MCF 10A (cell line): ENCODE measurements around the gene DIO2. TPM values are rescaled to one million over a fixed set of nuclear protein-coding genes. Genes with fewer than 3 reads are reported as not detected.

Source experiments
- BruUV-seq: library from RNA; stranded (reverse); fragments of 400-500 nt; replicated peaks from 2 replicates; lab custom pipeline; 2021; lab: Mats Ljungman, UMichigan
- CTCF ChIA-PET: fragments of 300-600 bp; sonication (Branson Sonifier 250); formaldehyde crosslinking; extraction: SDS; loops from one replicate; lab custom pipeline; 2021; ENCODE audit warnings: antibody characterized with exemption, inconsistent platforms; lab: Yijun Ruan, JAX
- POLR2A ChIA-PET: fragments of 300-600, 350-650 bp; sonication (Branson Sonifier 250); formaldehyde crosslinking; extraction: SDS; loops from one replicate; lab custom pipeline; 2020; ENCODE audit warnings: antibody characterized with exemption, inconsistent platforms; lab: Yijun Ruan, JAX
- DNase-seq: peaks from one replicate; pipeline ENCODE4 v3.0.0-alpha.2; 2018; ENCODE audit not compliant: unreplicated experiment
- H3K27ac Mint-ChIP-seq: one replicate; pipeline ENCODE4 v1.8.0; 2022; ENCODE audit warnings: mild to moderate bottlenecking, low read depth, mixed read lengths; ENCODE audit not compliant: unreplicated experiment
- H3K27me3 Mint-ChIP-seq: one replicate; pipeline ENCODE4 v1.8.0; 2022; ENCODE audit warnings: mixed read lengths; ENCODE audit not compliant: insufficient read depth, unreplicated experiment
- H3K36me3 Mint-ChIP-seq: one replicate; pipeline ENCODE4 v1.8.0; 2022; ENCODE audit warnings: mild to moderate bottlenecking, moderate library complexity, mixed read lengths; ENCODE audit not compliant: insufficient read depth, unreplicated experiment
- H3K4me1 Mint-ChIP-seq: one replicate; pipeline ENCODE4 v1.8.0; 2022; ENCODE audit warnings: mixed read lengths; ENCODE audit not compliant: insufficient read depth, unreplicated experiment
- H3K4me3 Mint-ChIP-seq: one replicate; pipeline ENCODE4 v1.8.0; 2022; ENCODE audit warnings: mild to moderate bottlenecking, moderate library complexity, mixed read lengths; ENCODE audit not compliant: unreplicated experiment
- H3K9me3 Mint-ChIP-seq: one replicate; pipeline ENCODE4 v1.8.0; 2022; ENCODE audit warnings: mixed read lengths; ENCODE audit not compliant: unreplicated experiment
- CTCF ChIP-seq: fragments of 200-600 bp; IDR thresholded peaks from one replicate; pipeline ENCODE4 v1.8.0; 2022; ENCODE audit warnings: antibody characterized with exemption, mild to moderate bottlenecking; ENCODE audit not compliant: unreplicated experiment
- intact Hi-C: fragments of 100-400 bp; cut with micrococcal nuclease; formaldehyde crosslinking; loops from 2 replicates; pipeline ENCODE4 v1.14.1; 2022
- total RNA-seq: library from RNA; stranded (reverse); gene quantifications from 2 replicates; pipeline ENCODE4 v1.2.3, GENCODE V29; 2022

DIO2 gene
- total RNA-seq, 1 experiment from 2014 or later: 0.26 TPM

- BruUV-seq: no TSS peak
- H3K36me3 Mint-ChIP-seq: no peaks in the 10 kb centered on the region
- ChIA-PET CTCF (interaction anchor here (0.6 to 1.5 kb wide), 3 partner anchors 12 to 820 kb away, joined by 3 to 4 read pairs (median 3); no protein-coding TSS in a partner anchor), POLR2A (no interaction called here)
- no peaks in the 10 kb centered on the region for H3K9me3 Mint-ChIP-seq
- no peak for DNase-seq
- TF ChIP-seq CTCF: no peak
- H3K4me3 Mint-ChIP-seq: no peak overlapping the region
- peaks cover 8% of the 10 kb centered on the region for H3K4me1 Mint-ChIP-seq
- intact Hi-C loops: no loop called here
- H3K27ac Mint-ChIP-seq: no peak overlapping the region
- no peaks in the 10 kb centered on the region for H3K27me3 Mint-ChIP-seq
Measured at GRCh38 chr14:80167793-80168448, 43.4 kb downstream of the DIO2 start.

GRCh38 chr14:80164991-80165721 is 46.1 kb downstream of the DIO2 start:
- Mint-ChIP-seq H3K27ac (no peak overlapping the region), H3K27me3 (no peaks in the 10 kb centered on the region), H3K4me1 (peaks cover 8% of the 10 kb centered on the region), H3K36me3 (no peaks in the 10 kb centered on the region), H3K4me3 (no peak overlapping the region), H3K9me3 (no peaks in the 10 kb centered on the region)
- DNase-seq: no peak
- BruUV-seq: no TSS peak
- ChIA-PET CTCF (interaction anchor here (0.8 kb wide), 1 partner anchor 48 kb away, joined by 3 read pairs; no protein-coding TSS in a partner anchor), POLR2A (no interaction called here)
- intact Hi-C loops: no loop called here
- TF ChIP-seq CTCF: no peak

GRCh38 chr14:80152763-80153162 is 58.5 kb downstream of the DIO2 start:
- BruUV-seq: no TSS peak
- Mint-ChIP-seq H3K36me3 (no peaks in the 10 kb centered on the region), H3K4me1 (no peaks in the 10 kb centered on the region), H3K27ac (no peak overlapping the region), H3K9me3 (no peaks in the 10 kb centered on the region), H3K27me3 (no peaks in the 10 kb centered on the region), H3K4me3 (no peak overlapping the region)
- TF ChIP-seq CTCF: no peak
- no peak for DNase-seq
- ChIA-PET POLR2A (no interaction called here), CTCF (interaction anchor here (0.9 kb wide), 1 partner anchor 35 kb away, joined by 3 read pairs; no protein-coding TSS in a partner anchor)
- intact Hi-C loops: no loop called here

- intact Hi-C loops: no loop called here
- no TSS peak for BruUV-seq
- CTCF ChIA-PET: interaction anchor here (0.9 kb wide), 2 partner anchors 18 to 34 kb away, joined by 3 to 5 read pairs; no protein-coding TSS in a partner anchor
- H3K9me3 Mint-ChIP-seq: no peaks in the 10 kb centered on the region
- H3K27ac Mint-ChIP-seq: no peak overlapping the region
- no peak for TF ChIP-seq CTCF
- H3K4me1 Mint-ChIP-seq: no peaks in the 10 kb centered on the region
- H3K36me3 Mint-ChIP-seq: no peaks in the 10 kb centered on the region
- H3K4me3 Mint-ChIP-seq: no peak overlapping the region
- no peaks in the 10 kb centered on the region for H3K27me3 Mint-ChIP-seq
- DNase-seq: no peak
- POLR2A ChIA-PET: interaction anchor here (0.6 kb wide), 1 partner anchor 46 kb away, joined by 3 read pairs; no protein-coding TSS in a partner anchor
Measured at GRCh38 chr14:80152166-80152565, 59.1 kb downstream of the DIO2 start.
